Iris pigment epithelial cell (primary cell): ENCODE results near the gene RENBP.

ENCODE experiments used
- DNase-seq: peaks from one replicate; pipeline ENCODE4 v3.0.0-alpha.2; 2011; ENCODE audit warnings: low read depth

The RENBP gene

DNA sequence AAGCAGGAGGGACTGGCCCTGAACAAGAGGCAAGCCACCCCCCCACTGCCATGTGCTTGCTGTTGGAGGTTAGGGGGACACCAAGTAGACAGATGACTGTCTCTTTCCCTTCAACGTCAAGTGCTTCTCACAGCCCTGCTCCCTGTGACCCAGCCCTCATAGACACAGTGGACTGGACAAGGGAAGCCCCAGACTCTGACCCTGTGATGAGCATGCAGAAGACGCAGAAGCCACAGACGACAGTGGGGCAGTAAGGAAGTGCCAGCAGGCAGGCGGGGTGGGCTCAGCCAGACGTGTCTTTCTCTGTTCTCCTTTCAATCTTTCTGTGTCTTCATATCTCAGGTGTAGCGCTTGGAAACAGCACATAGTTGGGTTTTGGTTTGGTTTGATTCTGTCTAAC lies 56.1 kb downstream of the RENBP start:
- no peak for DNase-seq

DNA sequence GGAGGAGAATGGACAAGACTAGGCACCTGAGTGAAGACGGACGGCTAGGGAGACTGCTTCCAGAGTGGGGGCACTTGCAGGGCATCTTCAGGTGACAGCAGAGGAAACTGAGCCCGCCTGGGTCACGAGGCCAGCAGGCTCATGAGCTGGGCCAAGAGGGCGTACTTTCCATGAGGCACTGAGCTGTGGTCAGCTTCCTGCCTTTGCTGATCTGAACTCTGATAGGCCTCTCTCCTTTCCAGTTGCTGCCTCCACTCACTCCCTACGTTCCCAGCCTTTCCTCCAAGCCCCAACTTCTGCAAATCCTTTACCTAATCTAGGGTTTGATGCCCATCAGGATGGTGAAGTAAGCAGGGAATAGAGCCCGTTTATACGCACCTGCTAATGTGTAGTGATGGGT lies 57.1 kb downstream of the RENBP start:
- DNase-seq, result no peak

- no peak for DNase-seq
Observed at GRCh38 chrX:153886915-153887314, 57.5 kb downstream of the RENBP start.

DNA sequence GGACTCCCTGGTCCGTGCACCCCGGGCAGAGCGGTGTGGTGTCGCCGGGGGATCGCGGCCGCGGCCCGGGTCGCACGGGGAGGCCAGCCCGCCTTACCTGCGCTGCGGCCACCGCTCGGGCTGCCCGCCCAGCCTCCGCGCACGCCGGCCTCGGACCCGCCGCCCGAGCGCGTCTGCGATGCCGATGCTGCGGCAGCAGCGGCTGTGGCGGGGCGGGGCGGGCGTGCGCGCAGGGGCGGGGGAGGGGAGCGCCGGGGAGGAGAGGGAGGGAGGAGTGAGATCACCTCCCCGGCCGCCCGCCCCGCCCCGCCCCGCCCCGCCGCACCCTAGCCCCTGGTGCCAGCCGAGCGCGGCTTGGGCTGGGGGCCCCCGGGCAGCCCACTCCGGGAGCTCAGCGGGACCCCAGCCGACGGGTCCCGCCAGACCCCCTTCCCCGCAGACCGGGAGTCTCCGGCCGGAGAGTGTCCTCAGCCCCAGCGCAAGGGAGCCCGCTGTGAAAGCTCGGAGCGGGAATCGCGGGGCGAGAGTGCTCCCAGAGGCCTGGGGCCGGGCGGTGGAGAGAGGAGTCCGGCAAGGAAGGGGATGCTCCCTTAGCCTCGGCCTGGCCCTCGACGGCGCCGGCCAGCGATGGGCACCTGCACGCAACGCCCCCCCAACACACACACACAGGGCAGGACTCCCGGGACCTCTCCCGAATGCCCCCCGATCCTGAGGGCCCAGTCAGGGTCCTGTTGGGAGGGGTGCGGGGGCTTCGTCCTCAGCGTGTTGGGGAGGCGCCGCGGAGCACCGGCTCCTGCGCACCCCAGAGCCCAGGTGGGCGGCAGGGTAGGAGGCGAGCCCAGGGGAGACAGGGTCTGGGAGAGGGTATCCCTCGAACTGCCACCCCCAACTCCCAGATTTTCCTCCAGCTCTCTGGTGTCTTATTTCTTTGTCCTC lies 58.2 kb downstream of the RENBP start, which contains the start of gene L1CAM:
TSS of gene L1CAM (minus strand) at position 206 of the 936 bp plus-strand sequence. CDS start 10,337 bp downstream, outside the sequence.
- no peak for DNase-seq
